ENCODE results near the gene NBPF1.
"Not testable (repeated sequence)": the region's sequence is repeated elsewhere in the genome, so short reads cannot be mapped to it uniquely, and the experiment has no call there.

- not testable (repeated sequence) for TF ChIP-seq POLR2A, POLR2AphosphoS5 (IDR thresholded peaks at IDR 0.05)
- TF ChIP-seq, protein P1, sequence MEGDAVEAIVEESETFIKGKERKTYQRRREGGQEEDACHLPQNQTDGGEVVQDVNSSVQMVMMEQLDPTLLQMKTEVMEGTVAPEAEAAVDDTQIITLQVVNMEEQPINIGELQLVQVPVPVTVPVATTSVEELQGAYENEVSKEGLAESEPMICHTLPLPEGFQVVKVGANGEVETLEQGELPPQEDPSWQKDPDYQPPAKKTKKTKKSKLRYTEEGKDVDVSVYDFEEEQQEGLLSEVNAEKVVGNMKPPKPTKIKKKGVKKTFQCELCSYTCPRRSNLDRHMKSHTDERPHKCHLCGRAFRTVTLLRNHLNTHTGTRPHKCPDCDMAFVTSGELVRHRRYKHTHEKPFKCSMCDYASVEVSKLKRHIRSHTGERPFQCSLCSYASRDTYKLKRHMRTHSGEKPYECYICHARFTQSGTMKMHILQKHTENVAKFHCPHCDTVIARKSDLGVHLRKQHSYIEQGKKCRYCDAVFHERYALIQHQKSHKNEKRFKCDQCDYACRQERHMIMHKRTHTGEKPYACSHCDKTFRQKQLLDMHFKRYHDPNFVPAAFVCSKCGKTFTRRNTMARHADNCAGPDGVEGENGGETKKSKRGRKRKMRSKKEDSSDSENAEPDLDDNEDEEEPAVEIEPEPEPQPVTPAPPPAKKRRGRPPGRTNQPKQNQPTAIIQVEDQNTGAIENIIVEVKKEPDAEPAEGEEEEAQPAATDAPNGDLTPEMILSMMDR (IDR thresholded peaks at IDR 0.05): not testable (repeated sequence)
Observed at GRCh38 chr1:16599326-16599725, 14.0 kb downstream of the NBPF1 start.
